ENCODE results near the gene ARRDC4. TPM values are rescaled to one million over a fixed set of nuclear protein-coding genes. Genes with fewer than 3 reads are reported as not detected.
A peak's percentile ranks its signal among the peaks of the same experiment; 100 is the strongest.

Gene ARRDC4
- total and polyA plus RNA-seq, 8 donors = 10.8 to 32.7 (median 15.2) TPM

- Histone ChIP-seq H3K36me3 (no peaks in the 10 kb centered on the region), H3K4me1 (peaks cover 3 to 17% (median 9%) of the 10 kb centered on the region in 3 donors), H3K27ac (no peak overlapping the region), H3K9me3 (no peaks in the 10 kb centered on the region), H3K4me3 (no peak overlapping the region), H3K27me3 (no peaks in the 10 kb centered on the region)
- 74 to 78% methylated on average over 11 of the region's 11 CpGs for WGBS, 2 donors
- no peak for FAIRE-seq
- no peak for ATAC-seq
- DNase-seq = no peak
- no peak for TF ChIP-seq CTCF (IDR thresholded peaks at IDR 0.05)
- intact Hi-C loops (cut with DNase I) = no loop called here
Measured at GRCh38 chr15:98000249-98001203, 40.0 kb downstream of the ARRDC4 start.

- 93 to 96% methylated on average over 10 of the region's 10 CpGs for WGBS, 2 donors
- Histone ChIP-seq H3K4me1 (peaks cover 0 to 16% (median 10%) of the 10 kb centered on the region in 3 donors), H3K27ac (no peak overlapping the region), H3K9me3 (no peaks in the 10 kb centered on the region), H3K4me3 (no peak overlapping the region), H3K27me3 (no peaks in the 10 kb centered on the region), H3K36me3 (no peaks in the 10 kb centered on the region)
- FAIRE-seq (no peak), DNase-seq (no peak), ATAC-seq (no peak)
- no peak for TF ChIP-seq CTCF (IDR thresholded peaks at IDR 0.05)
- intact Hi-C loops (cut with DNase I) = no loop called here
Measured at GRCh38 chr15:98001663-98002194, 41.2 kb downstream of the ARRDC4 start.

GRCh38 chr15:98002419-98002818 is 41.9 kb downstream of the ARRDC4 start:
- Histone ChIP-seq H3K4me1 (peaks cover 0 to 16% (median 10%) of the 10 kb centered on the region in 3 donors), H3K4me3 (no peak overlapping the region), H3K27me3 (no peaks in the 10 kb centered on the region), H3K27ac (no peak overlapping the region), H3K36me3 (no peaks in the 10 kb centered on the region), H3K9me3 (no peaks in the 10 kb centered on the region)
- 90 to 94% methylated on average over 3 of the region's 3 CpGs for WGBS, 2 donors
- DNase-seq = no peak
- intact Hi-C loops (cut with DNase I) = no loop called here
- no peak for FAIRE-seq
- ATAC-seq = no peak
- no peak for TF ChIP-seq CTCF (IDR thresholded peaks at IDR 0.05)

GRCh38 chr15:98002866-98003265 is 42.4 kb downstream of the ARRDC4 start:
- peaks cover 0 to 16% (median 10%) of the 10 kb centered on the region in 3 donors for H3K4me1 ChIP-seq
- WGBS, 2 donors = 80 to 83% methylated on average over 4 of the region's 4 CpGs
- no peaks in the 10 kb centered on the region for H3K36me3 ChIP-seq
- FAIRE-seq = no peak
- intact Hi-C loops (cut with DNase I) = no loop called here
- H3K27ac ChIP-seq = no peak overlapping the region
- ATAC-seq = peak in 1 of 4 donors; percentile 9
- no peaks in the 10 kb centered on the region for H3K9me3 ChIP-seq
- no peaks in the 10 kb centered on the region for H3K27me3 ChIP-seq
- no peak overlapping the region for H3K4me3 ChIP-seq
- no peak for TF ChIP-seq CTCF (IDR thresholded peaks at IDR 0.05)
- DNase-seq = no peak

- Histone ChIP-seq H3K36me3 (no peaks in the 10 kb centered on the region), H3K4me3 (no peak overlapping the region), H3K4me1 (peaks cover 0 to 11% (median 10%) of the 10 kb centered on the region in 3 donors), H3K9me3 (no peaks in the 10 kb centered on the region), H3K27ac (no peak overlapping the region), H3K27me3 (no peaks in the 10 kb centered on the region)
- FAIRE-seq (no peak), DNase-seq (no peak), ATAC-seq (no peak)
- 69 to 70% methylated on average over 5 of the region's 5 CpGs for WGBS, 2 donors
- TF ChIP-seq CTCF (IDR thresholded peaks at IDR 0.05) = no peak
- intact Hi-C loops (cut with DNase I) = no loop called here
Measured at GRCh38 chr15:98003518-98003917, 43.0 kb downstream of the ARRDC4 start.
